ENCODE measurements around the gene RAB12.

DNA sequence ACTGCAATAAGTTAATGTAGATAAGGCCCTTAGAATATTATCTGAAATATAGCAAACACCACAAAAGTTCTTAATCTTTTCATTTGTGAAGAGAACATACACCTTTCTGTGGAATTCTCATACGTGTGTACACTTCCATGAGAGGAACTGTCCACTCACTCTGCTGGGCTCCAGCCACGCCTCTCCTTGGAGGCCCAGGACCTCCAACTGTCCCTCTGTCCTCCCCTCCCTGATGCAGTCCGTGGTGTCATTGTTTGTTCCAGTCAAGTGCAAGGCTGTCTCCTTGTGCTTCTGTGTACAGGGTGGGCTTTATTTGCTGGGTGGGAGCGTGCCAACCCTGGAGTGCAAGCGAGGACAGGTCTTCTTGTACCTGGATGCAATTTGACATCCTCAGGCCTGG is 8.7 kb downstream of the RAB12 start:
- TF ChIP-seq, protein P1, sequence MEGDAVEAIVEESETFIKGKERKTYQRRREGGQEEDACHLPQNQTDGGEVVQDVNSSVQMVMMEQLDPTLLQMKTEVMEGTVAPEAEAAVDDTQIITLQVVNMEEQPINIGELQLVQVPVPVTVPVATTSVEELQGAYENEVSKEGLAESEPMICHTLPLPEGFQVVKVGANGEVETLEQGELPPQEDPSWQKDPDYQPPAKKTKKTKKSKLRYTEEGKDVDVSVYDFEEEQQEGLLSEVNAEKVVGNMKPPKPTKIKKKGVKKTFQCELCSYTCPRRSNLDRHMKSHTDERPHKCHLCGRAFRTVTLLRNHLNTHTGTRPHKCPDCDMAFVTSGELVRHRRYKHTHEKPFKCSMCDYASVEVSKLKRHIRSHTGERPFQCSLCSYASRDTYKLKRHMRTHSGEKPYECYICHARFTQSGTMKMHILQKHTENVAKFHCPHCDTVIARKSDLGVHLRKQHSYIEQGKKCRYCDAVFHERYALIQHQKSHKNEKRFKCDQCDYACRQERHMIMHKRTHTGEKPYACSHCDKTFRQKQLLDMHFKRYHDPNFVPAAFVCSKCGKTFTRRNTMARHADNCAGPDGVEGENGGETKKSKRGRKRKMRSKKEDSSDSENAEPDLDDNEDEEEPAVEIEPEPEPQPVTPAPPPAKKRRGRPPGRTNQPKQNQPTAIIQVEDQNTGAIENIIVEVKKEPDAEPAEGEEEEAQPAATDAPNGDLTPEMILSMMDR (IDR thresholded peaks at IDR 0.05; ENCODE audit: borderline replicate concordance, extremely low read depth, low read length, poor library complexity, severe bottlenecking) = no peak
- TF ChIP-seq EZH2 (IDR thresholded peaks at IDR 0.05; ENCODE audit: borderline replicate concordance, low read depth, low read length, severe bottlenecking) = no peak
